ENCODE results near the gene RTTN. TPM values are rescaled to one million over a fixed set of nuclear protein-coding genes. Genes with fewer than 3 reads are reported as not detected.

The RTTN gene
- total RNA-seq, 1 experiment from 2014 or later = 14.3 TPM

GRCh38 chr18:70046796-70047195 is 158.7 kb downstream of the RTTN start:
- 0 out of 2 replicates have a peak, but pooled peaks cover 3% of the 10 kb centered on the region for H3F3A ChIP-seq (ENCODE audit: insufficient read depth, low read depth)
- H3K27me3 ChIP-seq (ENCODE audit: insufficient read depth, low read depth) = no peaks in the 10 kb centered on the region
- H3K9me2 ChIP-seq (ENCODE audit: insufficient read depth) = no peaks in the 10 kb centered on the region
- no peaks in the 10 kb centered on the region for H4K20me1 ChIP-seq (ENCODE audit: insufficient read depth)
- no peaks in the 10 kb centered on the region for H3K4me1 ChIP-seq (replicated peaks; ENCODE audit: insufficient read depth)
- no TSS peak for BruUV-seq (replicated peaks)
- H3K4me2 ChIP-seq = no peak overlapping the region
- no peaks in the 10 kb centered on the region; the same call in 1 of the 2 replicates for H3K36me3 ChIP-seq (ENCODE audit: low read depth)
- no peaks in the 10 kb centered on the region for H3K9me3 ChIP-seq (ENCODE audit: insufficient read depth, low read depth)
- no peak for DNase-seq
- H3K27ac ChIP-seq = no peak overlapping the region
- POLR2A ChIA-PET (ENCODE audit: unreplicated experiment) = no interaction called here
- TF ChIP-seq CTCF (conservative IDR thresholded peaks at IDR 0.05) = no peak
- TF ChIP-seq EZH2 (IDR thresholded peaks at IDR 0.05; ENCODE audit: low read depth) = no peak
- no peak overlapping the region for H3K4me3 ChIP-seq
- no peak overlapping the region for H2AFZ ChIP-seq
- no peaks in the 10 kb centered on the region for H3K79me2 ChIP-seq (ENCODE audit: low read depth)
- intact Hi-C loops (cut with micrococcal nuclease; ENCODE audit: unreplicated experiment) = no loop called here
- CTCF ChIA-PET = no interaction called here

- BruUV-seq (replicated peaks) = no TSS peak
- no peak for DNase-seq
- ChIA-PET POLR2A (ENCODE audit: unreplicated experiment) (no interaction called here), CTCF (no interaction called here)
- H3K27ac ChIP-seq = no peak overlapping the region
- no peaks in the 10 kb centered on the region for H3K9me3 ChIP-seq (ENCODE audit: insufficient read depth, low read depth)
- no peak overlapping the region for H3K4me2 ChIP-seq
- H3K9me2 ChIP-seq (ENCODE audit: insufficient read depth) = no peaks in the 10 kb centered on the region
- H3K36me3 ChIP-seq (ENCODE audit: low read depth) = no peaks in the 10 kb centered on the region; the same call in 1 of the 2 replicates
- H3K4me3 ChIP-seq = no peak overlapping the region
- H3K79me2 ChIP-seq (ENCODE audit: low read depth) = no peaks in the 10 kb centered on the region
- H4K20me1 ChIP-seq (ENCODE audit: insufficient read depth) = no peaks in the 10 kb centered on the region
- H3K27me3 ChIP-seq (ENCODE audit: insufficient read depth, low read depth) = no peaks in the 10 kb centered on the region
- H3F3A ChIP-seq (ENCODE audit: insufficient read depth, low read depth) = 0 out of 2 replicates have a peak, but pooled peaks cover 3% of the 10 kb centered on the region
- no peaks in the 10 kb centered on the region for H3K4me1 ChIP-seq (replicated peaks; ENCODE audit: insufficient read depth)
- no peak for TF ChIP-seq EZH2 (IDR thresholded peaks at IDR 0.05; ENCODE audit: low read depth)
- TF ChIP-seq CTCF (conservative IDR thresholded peaks at IDR 0.05) = no peak
- intact Hi-C loops (cut with micrococcal nuclease; ENCODE audit: unreplicated experiment) = no loop called here
- H2AFZ ChIP-seq = no peak overlapping the region
Observed at GRCh38 chr18:70046207-70046606, 159.3 kb downstream of the RTTN start.

DNA sequence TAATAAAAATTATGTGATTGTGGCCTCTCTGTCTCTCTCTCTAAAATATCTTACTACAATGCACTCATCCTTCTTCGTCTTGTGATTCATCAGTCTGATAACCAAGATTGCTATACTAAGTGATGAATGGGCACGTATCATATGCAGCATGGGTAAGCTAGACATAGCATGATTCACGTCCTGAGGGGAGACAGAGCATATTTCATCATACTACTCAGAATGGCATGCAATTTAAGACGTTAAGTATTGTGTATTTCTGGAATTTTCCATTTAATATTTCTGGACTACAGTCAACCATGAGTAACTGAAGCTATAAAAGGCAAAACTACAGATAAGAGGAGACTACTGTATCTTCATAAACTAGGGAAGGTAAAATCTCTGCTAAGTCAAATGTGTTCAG is 160.9 kb downstream of the RTTN start:
- ChIA-PET CTCF (no interaction called here), POLR2A (ENCODE audit: unreplicated experiment) (no interaction called here)
- Histone ChIP-seq H2AFZ (no peak overlapping the region), H3K79me2 (ENCODE audit: low read depth) (no peaks in the 10 kb centered on the region), H3K4me1 (replicated peaks; ENCODE audit: insufficient read depth) (no peaks in the 10 kb centered on the region), H3K4me3 (no peak overlapping the region), H3K9me2 (ENCODE audit: insufficient read depth) (no peaks in the 10 kb centered on the region), H3K27me3 (ENCODE audit: insufficient read depth, low read depth) (no peaks in the 10 kb centered on the region), H4K20me1 (ENCODE audit: insufficient read depth) (no peaks in the 10 kb centered on the region), H3K4me2 (no peak overlapping the region), H3K36me3 (ENCODE audit: low read depth) (no peaks in the 10 kb centered on the region; the same call in 1 of the 2 replicates), H3K9me3 (ENCODE audit: insufficient read depth, low read depth) (no peaks in the 10 kb centered on the region), H3F3A (ENCODE audit: insufficient read depth, low read depth) (0 out of 2 replicates have a peak, but pooled peaks cover 3% of the 10 kb centered on the region), H3K27ac (peak overlapping the region; percentile 14; the same call in 1 of the 2 replicates)
- no TSS peak for BruUV-seq (replicated peaks)
- peak in 1 of 2 experiments; percentile 46 for DNase-seq
- TF ChIP-seq EZH2 (IDR thresholded peaks at IDR 0.05; ENCODE audit: low read depth) (no peak), CTCF (conservative IDR thresholded peaks at IDR 0.05) (no peak)
- intact Hi-C loops (cut with micrococcal nuclease; ENCODE audit: unreplicated experiment) = no loop called here

Data from PC-9 (cell line).